Aortic smooth muscle cell (primary cell): Measurements from ENCODE around the gene TNFRSF9. TPM values are rescaled to one million over a fixed set of nuclear protein-coding genes. Genes with fewer than 3 reads are reported as not detected.

Experiments
- total RNA-seq: library from RNA; depleted of rRNA; stranded (reverse); fragments of >200 nt; gene quantifications from 2 replicates; pipeline ENCODE4 v1.2.3, GENCODE V29; 2014

TNFRSF9 gene
- 0.06 TPM in 1 of 2 replicates, not detected in the other for total RNA-seq

GRCh38 chr1:7940745-7941436 lies at the start of gene TNFRSF9:
TNFRSF9 (minus strand) TSS chr1:7940839; CDS start chr1:7939994, 845 bp downstream.

DNA sequence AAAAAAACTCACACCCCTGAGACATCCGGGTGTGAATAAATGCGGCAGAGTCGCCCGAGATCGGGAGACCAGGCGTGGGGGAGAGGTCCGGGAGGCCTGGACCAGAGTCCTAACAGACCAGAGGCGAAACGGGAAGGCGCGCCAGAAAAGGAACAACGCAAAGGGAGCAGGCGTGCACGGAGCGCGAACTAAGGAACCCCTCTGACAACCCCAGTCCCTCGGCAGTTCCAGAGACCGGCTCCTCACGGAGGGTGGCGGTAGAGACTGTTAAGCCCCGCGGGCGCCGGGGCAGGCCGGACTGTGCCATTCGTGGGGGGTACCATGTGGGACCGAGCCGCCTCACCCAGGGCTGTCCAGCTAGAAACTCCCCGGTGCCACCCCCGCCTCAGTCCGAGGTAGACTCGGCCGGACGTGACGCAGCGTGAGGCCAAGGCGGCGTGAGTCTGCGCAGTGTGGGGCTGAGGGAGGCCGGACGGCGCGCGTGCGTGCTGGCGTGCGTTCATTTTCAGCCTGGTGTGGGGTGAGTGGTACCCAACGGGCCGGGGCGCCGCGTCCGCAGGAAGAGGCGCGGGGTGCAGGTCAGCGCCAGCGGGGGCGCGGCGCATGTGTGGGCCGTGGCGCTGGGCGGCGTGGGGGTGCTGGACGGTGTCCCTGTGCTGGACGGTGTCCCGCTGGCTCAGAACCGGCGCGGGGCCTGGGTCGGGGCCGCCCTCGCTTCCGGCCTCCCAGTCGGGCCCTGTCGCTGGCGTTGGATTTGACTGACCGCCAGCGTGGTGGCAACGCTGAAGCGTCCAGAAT lies 20.8 kb upstream of the TNFRSF9 start, which contains the start of gene PARK7:
Gene PARK7, plus strand, starts transcription at position 496 of the 798 bp plus-strand sequence. CDS start 1,075 bp downstream, outside the sequence.

Other genes starting within 250 kb of the TNFRSF9 start
- 107 and 132 TPM in 2 replicates for gene VAMP3, start 169.5 kb downstream of the TNFRSF9 start, total RNA-seq
- 7.1 and 11.4 TPM in 2 replicates for gene PER3, start 156.5 kb downstream of the TNFRSF9 start, total RNA-seq
- gene UTS2, start 87.8 kb downstream of the TNFRSF9 start, total RNA-seq, result not detected in 2 replicates
- gene PARK7, start 20.9 kb upstream of the TNFRSF9 start, total RNA-seq, result 397 and 429 TPM in 2 replicates
- 85.6 and 178 TPM in 2 replicates for gene ERRFI1, start 85.5 kb upstream of the TNFRSF9 start, total RNA-seq